Esophagus muscularis mucosa (tissue), 4 donors: Measurements from ENCODE around the gene CDC6.

Experiments used
- EP300 ChIP-seq: sonication (generic); formaldehyde crosslinking; IDR thresholded peaks from one replicate; pipeline ENCODE4 v1.6.1; 2017; ENCODE audit warnings: antibody characterized with exemption
- POLR2A ChIP-seq: fragments of 450-650 bp; IDR thresholded peaks from one replicate; pipeline ENCODE4 v1.6.1; 2017; ENCODE audit warnings: antibody characterized with exemption, moderate library complexity, mild to moderate bottlenecking, low read depth
- POLR2AphosphoS5 ChIP-seq, 2 donors: sonication (generic); formaldehyde crosslinking; IDR thresholded peaks; one replicate each; pipeline ENCODE4 v1.6.1; 2017; ENCODE audit warnings: antibody characterized with exemption in 2 of 2
- TF ChIP-seq, protein P1 (sequence below), 3 experiments: fragments of 200-600 bp in 2 of 3; fragments of 450-650 bp in 1 of 3; sonication (generic) in 2 of 3; IDR thresholded peaks; one replicate each; pipeline ENCODE4 v1.5.1; 2017 to 2019; ENCODE audit warnings: antibody characterized with exemption in 3 of 3, mild to moderate bottlenecking in 2 of 3, moderate library complexity in 1 of 3

DNA sequence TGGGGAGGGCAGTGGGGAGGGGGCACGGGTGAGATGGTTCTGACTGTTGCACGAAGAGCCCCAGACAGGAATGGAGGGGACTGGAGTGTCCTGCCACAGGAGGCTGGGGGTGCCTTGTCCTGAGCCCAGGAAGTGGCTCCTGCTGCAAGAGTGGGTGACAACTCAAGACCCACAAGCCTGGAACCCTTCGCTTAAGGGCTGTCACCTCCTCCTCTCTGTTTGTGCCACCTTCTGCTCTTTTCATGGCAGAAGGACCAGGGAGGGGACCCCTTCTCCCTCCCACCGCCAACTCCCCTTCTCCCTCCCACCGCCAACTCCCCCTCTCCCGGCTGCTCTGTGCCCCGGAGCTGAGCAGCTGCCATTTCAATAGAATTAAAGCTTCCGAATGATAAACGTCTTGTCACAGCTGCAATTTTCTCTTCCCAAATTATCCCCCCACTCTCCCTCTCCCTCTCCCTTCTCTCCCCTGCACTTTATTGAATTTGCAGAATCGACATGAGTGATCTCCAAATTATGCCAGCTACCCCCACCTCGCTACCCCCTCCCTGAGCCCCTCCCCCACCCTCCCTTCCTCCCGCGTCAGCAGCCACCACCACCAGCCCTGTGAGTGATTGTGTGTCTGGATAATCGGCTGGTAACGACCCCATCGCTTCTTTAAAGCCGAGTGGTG is 63.1 kb downstream of the CDC6 start:
- TF ChIP-seq POLR2AphosphoS5 (IDR thresholded peaks at IDR 0.05), result no peak
- TF ChIP-seq POLR2A, result no peak
- no peak for TF ChIP-seq EP300
- TF ChIP-seq, protein P1, sequence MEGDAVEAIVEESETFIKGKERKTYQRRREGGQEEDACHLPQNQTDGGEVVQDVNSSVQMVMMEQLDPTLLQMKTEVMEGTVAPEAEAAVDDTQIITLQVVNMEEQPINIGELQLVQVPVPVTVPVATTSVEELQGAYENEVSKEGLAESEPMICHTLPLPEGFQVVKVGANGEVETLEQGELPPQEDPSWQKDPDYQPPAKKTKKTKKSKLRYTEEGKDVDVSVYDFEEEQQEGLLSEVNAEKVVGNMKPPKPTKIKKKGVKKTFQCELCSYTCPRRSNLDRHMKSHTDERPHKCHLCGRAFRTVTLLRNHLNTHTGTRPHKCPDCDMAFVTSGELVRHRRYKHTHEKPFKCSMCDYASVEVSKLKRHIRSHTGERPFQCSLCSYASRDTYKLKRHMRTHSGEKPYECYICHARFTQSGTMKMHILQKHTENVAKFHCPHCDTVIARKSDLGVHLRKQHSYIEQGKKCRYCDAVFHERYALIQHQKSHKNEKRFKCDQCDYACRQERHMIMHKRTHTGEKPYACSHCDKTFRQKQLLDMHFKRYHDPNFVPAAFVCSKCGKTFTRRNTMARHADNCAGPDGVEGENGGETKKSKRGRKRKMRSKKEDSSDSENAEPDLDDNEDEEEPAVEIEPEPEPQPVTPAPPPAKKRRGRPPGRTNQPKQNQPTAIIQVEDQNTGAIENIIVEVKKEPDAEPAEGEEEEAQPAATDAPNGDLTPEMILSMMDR (IDR thresholded peaks at IDR 0.05), result no peak
